HepG2 (cell line): Measurements from ENCODE around the gene ACOXL. TPM values are rescaled to one million over a fixed set of nuclear protein-coding genes. Genes with fewer than 3 reads are reported as not detected.

Experiments used
- EEA1 ChIP-seq: sonication (generic); formaldehyde crosslinking; IDR thresholded peaks from 2 replicates; pipeline ENCODE4 v1.5.1; 2020; ENCODE audit warnings: mild to moderate bottlenecking, missing genetic modification reagents, borderline replicate concordance
- HOXA9 ChIP-seq: sonication (generic); formaldehyde crosslinking; IDR thresholded peaks from 2 replicates; pipeline ENCODE4 v1.8.1; 2022; ENCODE audit warnings: missing genetic modification reagents, mild to moderate bottlenecking, moderate library complexity, borderline replicate concordance
- KAT7 ChIP-seq: IDR thresholded peaks from 2 replicates; pipeline ENCODE4 v1.6.1; 2018; ENCODE audit warnings: borderline replicate concordance, missing compliant biosample characterization
- MTF1 ChIP-seq: sonication (generic); formaldehyde crosslinking; IDR thresholded peaks from 2 replicates; pipeline ENCODE4 v1.5.0; 2020; ENCODE audit warnings: missing genetic modification reagents
- NFKBIZ ChIP-seq: IDR thresholded peaks from 2 replicates; pipeline ENCODE4 v1.6.1; 2018; ENCODE audit warnings: missing genetic modification reagents, missing compliant biosample characterization
- NR2F1 ChIP-seq, 2 experiments: fragments of 450-650 bp in 1 of 2; formaldehyde crosslinking in 1 of 2; IDR thresholded peaks; 2 replicates each; pipeline versions ENCODE4 v1.5.0 to v1.6.1; 2016 to 2020; ENCODE audit warnings: mild to moderate bottlenecking in 1 of 2, missing compliant biosample characterization in 1 of 2, missing genetic modification reagents in 1 of 2, moderate library complexity in 1 of 2
- RXRB ChIP-seq: IDR thresholded peaks from 2 replicates; pipeline ENCODE4 v1.6.1; 2016; ENCODE audit warnings: borderline replicate concordance, missing genetic modification reagents, missing compliant biosample characterization
- SOX5 ChIP-seq: IDR thresholded peaks from 2 replicates; pipeline ENCODE4 v1.6.1; 2016; ENCODE audit warnings: borderline replicate concordance
- ZBTB4 ChIP-seq: sonication (generic); formaldehyde crosslinking; IDR thresholded peaks from 2 replicates; pipeline ENCODE4 v1.4.0; 2020; ENCODE audit warnings: missing genetic modification reagents, mild to moderate bottlenecking, borderline replicate concordance
- ZBTB7A ChIP-seq: sonication (generic); formaldehyde crosslinking; IDR thresholded peaks from 2 replicates; pipeline ENCODE4 v1.8.0; 2022; ENCODE audit warnings: mild to moderate bottlenecking, missing genetic modification reagents
- ZMYM4 ChIP-seq: sonication (generic); formaldehyde crosslinking; IDR thresholded peaks from 2 replicates; pipeline ENCODE4 v1.8.1; 2023; ENCODE audit warnings: mild to moderate bottlenecking, missing genetic modification reagents
- ZNF143 ChIP-seq: sonication (generic); formaldehyde crosslinking; IDR thresholded peaks from 2 replicates; pipeline ENCODE4 v1.4.0; 2020; ENCODE audit warnings: missing genetic modification reagents
- ZNF609 ChIP-seq: sonication (generic); formaldehyde crosslinking; IDR thresholded peaks from 2 replicates; pipeline ENCODE4 v1.4.0; 2020; ENCODE audit warnings: mild to moderate bottlenecking, missing genetic modification reagents, borderline replicate concordance
- ZNF614 ChIP-seq: IDR thresholded peaks from 2 replicates; pipeline ENCODE4 v1.6.1; 2018; ENCODE audit warnings: missing biosample characterization, missing genetic modification reagents, inconsistent platforms, borderline replicate concordance
- ZSCAN21 ChIP-seq: sonication (generic); formaldehyde crosslinking; IDR thresholded peaks from 2 replicates; pipeline ENCODE4 v1.8.0; 2022; ENCODE audit warnings: mild to moderate bottlenecking, missing genetic modification reagents, moderate library complexity, borderline replicate concordance
- polyA plus RNA-seq, 8 experiments: library from polyadenylated mRNA; depleted of rRNA in 3 of 8; stranded (reverse) in 7 of 8; unstranded in 1 of 8; fragments of >200 nt; fragmentation: Illumina TruSeq in 4 of 8; extraction: Trizol in 4 of 8; gene quantifications; 2 replicates each; pipeline versions ENCODE4 v1.2.1 to v1.2.3, GENCODE V29; 2011 to 2016; ENCODE audit warnings: low read depth in 4 of 8, missing spikeins in 1 of 8, mixed read lengths in 1 of 8; ENCODE audit not compliant: insufficient read depth in 1 of 8
- total RNA-seq, 5 experiments: library from RNA; depleted of rRNA; stranded (reverse); fragments of >200 nt; fragmentation: Illumina TruSeq; extraction: Trizol; gene quantifications; 2 replicates each; pipeline ENCODE4 v1.2.3, GENCODE V29; 2016; ENCODE audit warnings: low read depth in 1 of 5
- TF ChIP-seq, protein P1 (sequence below): sonication (generic); formaldehyde crosslinking; IDR thresholded peaks from 2 replicates; pipeline ENCODE4 v1.8.1; 2023; ENCODE audit warnings: mild to moderate bottlenecking, missing genetic modification reagents
- TF ChIP-seq, protein P2 (sequence below): sonication (generic); formaldehyde crosslinking; IDR thresholded peaks from 2 replicates; pipeline ENCODE4 v1.9.0; 2022; ENCODE audit warnings: missing genetic modification reagents, mild to moderate bottlenecking, borderline replicate concordance

ACOXL gene
- total and polyA plus RNA-seq, 2 of the 13 experiments (the other 11 are each of a cell fraction or from before 2014, with no cell fraction given): not detected

DNA sequence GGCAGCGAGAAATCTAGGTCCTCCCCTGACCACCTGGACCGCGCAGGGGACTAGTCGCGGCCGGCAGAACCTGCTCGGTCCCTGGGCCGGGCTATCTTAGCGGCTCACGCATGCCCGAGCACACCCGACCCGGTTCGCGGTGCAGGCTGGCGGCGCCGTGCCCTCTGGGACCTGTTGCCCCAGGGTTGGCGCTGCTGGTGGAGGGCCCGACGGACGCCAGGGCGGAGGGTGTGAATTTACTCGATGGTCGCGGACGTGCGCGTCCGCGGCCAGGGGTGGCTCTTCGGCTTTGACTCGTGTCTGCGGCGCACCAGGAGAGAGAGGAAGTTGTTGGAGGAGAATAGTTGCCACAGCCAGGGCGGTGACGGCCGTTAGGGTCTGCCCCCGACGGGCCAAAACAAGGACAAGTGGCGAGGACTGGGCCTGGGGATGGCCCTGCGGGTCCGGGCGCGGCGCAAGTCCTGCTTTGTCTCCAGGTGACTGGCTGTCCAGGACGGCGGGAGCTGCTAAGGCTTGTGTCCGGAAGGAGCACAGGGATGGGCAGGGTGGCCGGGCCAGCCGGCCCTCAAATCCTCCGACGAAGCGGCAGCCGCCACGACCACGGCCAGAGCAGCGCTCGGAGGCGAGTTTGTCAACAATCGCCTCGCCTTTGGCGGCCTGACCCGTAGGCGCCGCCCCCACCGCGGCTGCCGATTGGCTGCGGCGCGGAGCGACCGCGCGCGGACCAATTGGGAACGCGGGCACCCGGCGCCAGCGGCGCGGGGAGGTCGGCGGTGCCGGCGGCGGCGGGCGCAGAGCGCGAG lies 389.7 kb downstream of the ACOXL start (continued):
- TF ChIP-seq ZNF614 (CRISPR knock-in tag): no peak; the same call in 1 of the 2 replicates
- TF ChIP-seq ZNF609: 0 out of 2 replicates have a peak, but pooled peaks have one; percentile 16
- peak; percentile 70 for TF ChIP-seq ZMYM4 (CRISPR knock-in tag)
- no peak for TF ChIP-seq MTF1 (CRISPR knock-in tag)
- TF ChIP-seq ZNF143 (CRISPR knock-in tag): no peak
- TF ChIP-seq ZBTB4 (CRISPR knock-in tag): no peak; the same call in 1 of the 2 replicates
- TF ChIP-seq, protein P1, sequence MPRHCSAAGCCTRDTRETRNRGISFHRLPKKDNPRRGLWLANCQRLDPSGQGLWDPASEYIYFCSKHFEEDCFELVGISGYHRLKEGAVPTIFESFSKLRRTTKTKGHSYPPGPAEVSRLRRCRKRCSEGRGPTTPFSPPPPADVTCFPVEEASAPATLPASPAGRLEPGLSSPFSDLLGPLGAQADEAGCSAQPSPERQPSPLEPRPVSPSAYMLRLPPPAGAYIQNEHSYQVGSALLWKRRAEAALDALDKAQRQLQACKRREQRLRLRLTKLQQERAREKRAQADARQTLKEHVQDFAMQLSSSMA (CRISPR knock-in tag): peak; percentile 88
- no peak; the same call in 1 of the 2 replicates for TF ChIP-seq HOXA9
- no peak for TF ChIP-seq NFKBIZ
- TF ChIP-seq NR2F1 (CRISPR knock-in tag; IDR thresholded peaks at IDR 0.05): peak in 1 of 2 experiments; percentile 12; a peak in 1 of 4 replicates
- peak; percentile 45; the same call in 1 of the 2 replicates for TF ChIP-seq RXRB (CRISPR knock-in tag)
- TF ChIP-seq EEA1 (CRISPR knock-in tag): no peak
- TF ChIP-seq ZBTB7A (CRISPR knock-in tag): peak; percentile 40; the same call in 1 of the 2 replicates
- peak; percentile 78; the same call in 1 of the 2 replicates for TF ChIP-seq KAT7
- TF ChIP-seq, protein P2, sequence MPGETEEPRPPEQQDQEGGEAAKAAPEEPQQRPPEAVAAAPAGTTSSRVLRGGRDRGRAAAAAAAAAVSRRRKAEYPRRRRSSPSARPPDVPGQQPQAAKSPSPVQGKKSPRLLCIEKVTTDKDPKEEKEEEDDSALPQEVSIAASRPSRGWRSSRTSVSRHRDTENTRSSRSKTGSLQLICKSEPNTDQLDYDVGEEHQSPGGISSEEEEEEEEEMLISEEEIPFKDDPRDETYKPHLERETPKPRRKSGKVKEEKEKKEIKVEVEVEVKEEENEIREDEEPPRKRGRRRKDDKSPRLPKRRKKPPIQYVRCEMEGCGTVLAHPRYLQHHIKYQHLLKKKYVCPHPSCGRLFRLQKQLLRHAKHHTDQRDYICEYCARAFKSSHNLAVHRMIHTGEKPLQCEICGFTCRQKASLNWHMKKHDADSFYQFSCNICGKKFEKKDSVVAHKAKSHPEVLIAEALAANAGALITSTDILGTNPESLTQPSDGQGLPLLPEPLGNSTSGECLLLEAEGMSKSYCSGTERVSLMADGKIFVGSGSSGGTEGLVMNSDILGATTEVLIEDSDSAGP (CRISPR knock-in tag): peak; percentile 46
- peak; percentile 19; the same call in 1 of the 2 replicates for TF ChIP-seq SOX5 (CRISPR knock-in tag)
- TF ChIP-seq ZSCAN21 (CRISPR knock-in tag): peak; percentile 88
